NCI-H2196 treated with DMSO at 0.1 percent for 48 hours (cell line): Measurements from ENCODE around the gene COG8.
"Not testable (repeated sequence)": the region's sequence is repeated elsewhere in the genome, so short reads cannot be mapped to it uniquely, and the experiment has no call there.

ENCODE experiments used
- DNase-seq: peaks from one replicate; lab custom pipeline; 2025; ENCODE audit not compliant: unreplicated experiment; lab: John Stamatoyannopoulos, UW

The COG8 gene

GRCh38 chr16:69339289-69340094 lies at the start of gene COG8, which contains the start of gene NIP7:
Gene COG8 (minus strand): TSS chr16:69339564. CDS start chr16:69339552, 12 bp downstream.
Gene NIP7 (plus strand): TSS chr16:69339772. CDS start chr16:69339830, 58 bp downstream.
- DNase-seq = peak; percentile 89

- no peak for DNase-seq
Measured at GRCh38 chr16:69386596-69386995, 47.2 kb upstream of the COG8 start.

- DNase-seq = no peak
Measured at GRCh38 chr16:69384974-69385373, 45.6 kb upstream of the COG8 start.

GRCh38 chr16:69382421-69382820 lies 43.1 kb upstream of the COG8 start:
- no peak for DNase-seq

GRCh38 chr16:69381231-69381630 lies 41.9 kb upstream of the COG8 start:
- no peak for DNase-seq

- DNase-seq = no peak
Measured at GRCh38 chr16:69378760-69379159, 39.4 kb upstream of the COG8 start.

- no peak for DNase-seq
Measured at GRCh38 chr16:69378036-69378435, 38.7 kb upstream of the COG8 start.

GRCh38 chr16:69376393-69377059 lies 37.2 kb upstream of the COG8 start:
- DNase-seq = no peak

GRCh38 chr16:69373019-69373418 lies 33.7 kb upstream of the COG8 start:
- no peak for DNase-seq

- DNase-seq = no peak
Measured at GRCh38 chr16:69371564-69371963, 32.2 kb upstream of the COG8 start.

- DNase-seq = no peak
Measured at GRCh38 chr16:69368866-69369265, 29.5 kb upstream of the COG8 start.

GRCh38 chr16:69367980-69368379 lies 28.6 kb upstream of the COG8 start:
- DNase-seq = no peak

GRCh38 chr16:69366431-69366830 lies 27.1 kb upstream of the COG8 start:
- no peak for DNase-seq

GRCh38 chr16:69365901-69366300 lies 26.5 kb upstream of the COG8 start:
- DNase-seq = no peak

GRCh38 chr16:69364088-69364487 lies 24.7 kb upstream of the COG8 start:
- no peak for DNase-seq

- no peak for DNase-seq
Measured at GRCh38 chr16:69363281-69363717, 23.9 kb upstream of the COG8 start.

GRCh38 chr16:69360070-69360469 lies 20.7 kb upstream of the COG8 start:
- not testable (repeated sequence) for DNase-seq

- no peak for DNase-seq
Measured at GRCh38 chr16:69351309-69352027, 12.1 kb upstream of the COG8 start, which contains the start of gene TMED6. Gene TMED6 (minus strand): TSS chr16:69351786. CDS start chr16:69351753, 33 bp downstream.

- DNase-seq = no peak
Measured at GRCh38 chr16:69350536-69351133, 11.3 kb upstream of the COG8 start.

GRCh38 chr16:69349536-69349935 lies 10.2 kb upstream of the COG8 start:
- DNase-seq = no peak

GRCh38 chr16:69348222-69348621 lies 8.9 kb upstream of the COG8 start:
- no peak for DNase-seq
